A549 (cell line): ENCODE measurements around the gene FLYWCH1. TPM values are rescaled to one million over a fixed set of nuclear protein-coding genes. Genes with fewer than 3 reads are reported as not detected.

ENCODE experiments used
- ATAC-seq, 2 experiments: fragments of 200-7000 bp in 1 of 2; fragments of >200 bp in 1 of 2; cut with Nextera tagmentation in 1 of 2; cut with Tn5 transposase in 1 of 2; 3 replicates each; pipeline versions ENCODE4 v1.8.0 to v1.9.1; 2018 to 2020; ENCODE audit warnings: mild to moderate bottlenecking in 1 of 2, moderate library complexity in 1 of 2
- CTCF ChIA-PET: fragments of 300-600 bp; sonication (Branson Sonifier 250); formaldehyde crosslinking; extraction: SDS; loops from one replicate; lab custom pipeline; 2021; ENCODE audit warnings: antibody characterized with exemption, inconsistent platforms; lab: Yijun Ruan, JAX
- POLR2A ChIA-PET: fragments of 350-600 bp; formaldehyde crosslinking; extraction: SDS; loops from one replicate; lab custom pipeline; 2021; ENCODE audit warnings: antibody characterized with exemption, inconsistent platforms; lab: Yijun Ruan, JAX
- DNase-seq, 2 experiments: peaks; one replicate each; pipeline versions ENCODE4 v3.0.0 to v3.0.0-alpha.2; 2011 to 2016; ENCODE audit warnings: low read depth in 1 of 2, low spot score in 1 of 2
- FAIRE-seq: peaks from 2 replicates; lab custom pipeline; 2011; peaks lifted over from hg19 to GRCh38; lab: Jason Lieb, UNC
- H3K27ac ChIP-seq, 2 experiments: fragments of >200 bp; sonication (Bioruptor Twin); formaldehyde crosslinking; 3 replicates each; pipeline ENCODE4 v1.5.1; 2016 to 2017
- H3K4me1 ChIP-seq: fragments of >200 bp; sonication (Bioruptor Twin); formaldehyde crosslinking; 3 replicates; pipeline ENCODE4 v1.6.1; 2016
- H3K4me2 ChIP-seq: fragments of >200 bp; sonication (Bioruptor Twin); formaldehyde crosslinking; 3 replicates; pipeline ENCODE4 v1.6.1; 2016
- H3K4me3 ChIP-seq: fragments of >200 bp; sonication (Bioruptor Twin); formaldehyde crosslinking; 3 replicates; pipeline ENCODE4 v1.5.1; 2016
- H3K9me3 ChIP-seq: fragments of >200 bp; sonication (Bioruptor Twin); formaldehyde crosslinking; 3 replicates; pipeline ENCODE4 v1.6.1; 2016
- CBX2 ChIP-seq: fragments of 200-600 bp; sonication (generic); IDR thresholded peaks from 2 replicates; pipeline ENCODE4 v1.6.1; 2016; ENCODE audit warnings: low read depth, mild to moderate bottlenecking, borderline replicate concordance
- CBX8 ChIP-seq: fragments of 200-600 bp; sonication (generic); IDR thresholded peaks from 2 replicates; pipeline ENCODE4 v1.6.1; 2016
- CEBPB ChIP-seq, 2 experiments: fragments of >200 bp in 1 of 2; sonication (Bioruptor Twin) in 1 of 2; formaldehyde crosslinking in 1 of 2; IDR thresholded peaks; 2 replicates each; pipeline ENCODE4 v1.6.1; 2012 to 2016
- EHMT2 ChIP-seq: fragments of 200-600 bp; sonication (generic); IDR thresholded peaks from 2 replicates; pipeline ENCODE4 v1.6.1; 2016; ENCODE audit warnings: antibody characterized with exemption, low read depth, mild to moderate bottlenecking, moderate library complexity
- EP300 ChIP-seq, 2 experiments: fragments of >200 bp; sonication (Bioruptor Twin); formaldehyde crosslinking; IDR thresholded peaks; 2 replicates in 1 of 2; 3 replicates in 1 of 2; pipeline ENCODE4 v1.6.1; 2016 to 2017
- ESRRA ChIP-seq: fragments of 150-350 bp; IDR thresholded peaks from 2 replicates; pipeline ENCODE4 v1.6.1; 2014; ENCODE audit warnings: mild to moderate bottlenecking, low read length, borderline replicate concordance
- FOSB ChIP-seq: fragments of 250-450 bp; sonication (Bioruptor Pico); IDR thresholded peaks from 2 replicates; pipeline ENCODE4 v1.5.0; 2020; ENCODE audit warnings: mild to moderate bottlenecking, moderate library complexity
- FOSL2 ChIP-seq, 2 experiments: fragments of 450-650 bp in 1 of 2; fragments of >200 bp in 1 of 2; sonication (Bioruptor Twin) in 1 of 2; formaldehyde crosslinking; IDR thresholded peaks; 2 replicates each; pipeline versions ENCODE4 v1.5.0 to v1.6.1; 2016 to 2020; ENCODE audit warnings: mild to moderate bottlenecking in 1 of 2, moderate library complexity in 1 of 2
- GATA3 ChIP-seq: IDR thresholded peaks from 2 replicates; pipeline ENCODE4 v1.6.1; 2012; ENCODE audit warnings: borderline replicate concordance
- HEYL ChIP-seq: fragments of 250-450 bp; sonication (Bioruptor Pico); IDR thresholded peaks from 2 replicates; pipeline ENCODE4 v1.8.0; 2021; ENCODE audit warnings: mild to moderate bottlenecking, moderate library complexity
- HOXB13 ChIP-seq: fragments of 250-450 bp; sonication (Bioruptor Pico); IDR thresholded peaks from 2 replicates; pipeline ENCODE4 v1.5.0; 2020; ENCODE audit warnings: low read depth, mild to moderate bottlenecking, moderate library complexity
- JUNB ChIP-seq: fragments of >200 bp; sonication (Bioruptor Twin); formaldehyde crosslinking; IDR thresholded peaks from 2 replicates; pipeline ENCODE4 v1.6.1; 2016
- MAZ ChIP-seq: fragments of 150-350 bp; IDR thresholded peaks from 2 replicates; pipeline ENCODE4 v1.6.1; 2014; ENCODE audit warnings: antibody characterized with exemption, low read depth, low read length, borderline replicate concordance
- NFE2L2 ChIP-seq: fragments of 150-350 bp; conservative IDR thresholded peaks from 2 replicates; pipeline ENCODE4 v1.6.1; 2014; ENCODE audit warnings: low read length
- PHF8 ChIP-seq: fragments of 200-600 bp; sonication (generic); IDR thresholded peaks from 2 replicates; pipeline ENCODE4 v1.6.1; 2016; ENCODE audit warnings: low read depth, mild to moderate bottlenecking, antibody characterized with exemption, moderate library complexity, borderline replicate concordance
- RCOR1 ChIP-seq: fragments of 150-350 bp; IDR thresholded peaks from 2 replicates; pipeline ENCODE4 v1.6.1; 2014; ENCODE audit warnings: antibody characterized with exemption, low read length, low read depth
- RNF2 ChIP-seq: fragments of 200-600 bp; sonication (generic); IDR thresholded peaks from 2 replicates; pipeline ENCODE4 v1.6.1; 2016; ENCODE audit warnings: low read depth, mild to moderate bottlenecking, antibody characterized with exemption, moderate library complexity, borderline replicate concordance
- TFCP2L1 ChIP-seq: fragments of 250-450 bp; sonication (Bioruptor Pico); IDR thresholded peaks from 2 replicates; pipeline ENCODE4 v1.5.0; 2021; ENCODE audit warnings: mild to moderate bottlenecking
- ZFP36 ChIP-seq: fragments of 450-650 bp; IDR thresholded peaks from 2 replicates; pipeline ENCODE4 v1.6.1; 2014; ENCODE audit warnings: borderline replicate concordance; ENCODE audit not compliant: partially characterized antibody
- ZNF302 ChIP-seq: fragments of 250-450 bp; sonication (Bioruptor Pico); IDR thresholded peaks from 2 replicates; pipeline ENCODE4 v1.9.0; 2021; ENCODE audit warnings: inconsistent platforms, mild to moderate bottlenecking, moderate library complexity
- ZSCAN20 ChIP-seq: fragments of 250-450 bp; sonication (Bioruptor Pico); IDR thresholded peaks from 2 replicates; pipeline ENCODE4 v1.8.0; 2022; ENCODE audit warnings: mild to moderate bottlenecking, moderate library complexity
- WGBS: methylation state at CpG from one replicate; pipeline ENCODE4 v1.1.6; 2017; ENCODE audit errors: missing lambda C conversion rate; 5-methylcytosine and 5-hydroxymethylcytosine counted together
- polyA plus RNA-seq, 4 experiments: library from polyadenylated mRNA; depleted of rRNA in 3 of 4; stranded (reverse); fragments of >200 nt; fragmentation: RNase III in 1 of 4; extraction: RNeasy Plus Mini Kit Qiagen cat#74134 plus additional on column Dnase treatment in 1 of 4; gene quantifications; 2 replicates in 3 of 4; 3 replicates in 1 of 4; pipeline ENCODE4 v1.2.3, GENCODE V29; 2011 to 2017
- TF ChIP-seq, protein P1 (sequence below): fragments of 250-450 bp; sonication (Bioruptor Pico); IDR thresholded peaks from 2 replicates; pipeline ENCODE4 v1.5.0; 2020; ENCODE audit warnings: low read depth, mild to moderate bottlenecking, moderate library complexity
- TF ChIP-seq, protein P2 (sequence below): fragments of 150-350 bp; IDR thresholded peaks from 2 replicates; pipeline ENCODE4 v1.6.1; 2014; ENCODE audit warnings: low read depth, mild to moderate bottlenecking, low read length
- TF ChIP-seq, protein P3 (sequence below): fragments of >200 bp; sonication (Bioruptor Twin); formaldehyde crosslinking; IDR thresholded peaks from 3 replicates; pipeline ENCODE4 v1.5.1; 2016
- TF ChIP-seq, protein P4 (sequence below): IDR thresholded peaks from 2 replicates; pipeline ENCODE4 v1.6.1; 2012

FLYWCH1 gene
- polyA plus RNA-seq, 2 of the 4 experiments (the other 2 are of a cell fraction) = 9.3 to 22.5 TPM

DNA sequence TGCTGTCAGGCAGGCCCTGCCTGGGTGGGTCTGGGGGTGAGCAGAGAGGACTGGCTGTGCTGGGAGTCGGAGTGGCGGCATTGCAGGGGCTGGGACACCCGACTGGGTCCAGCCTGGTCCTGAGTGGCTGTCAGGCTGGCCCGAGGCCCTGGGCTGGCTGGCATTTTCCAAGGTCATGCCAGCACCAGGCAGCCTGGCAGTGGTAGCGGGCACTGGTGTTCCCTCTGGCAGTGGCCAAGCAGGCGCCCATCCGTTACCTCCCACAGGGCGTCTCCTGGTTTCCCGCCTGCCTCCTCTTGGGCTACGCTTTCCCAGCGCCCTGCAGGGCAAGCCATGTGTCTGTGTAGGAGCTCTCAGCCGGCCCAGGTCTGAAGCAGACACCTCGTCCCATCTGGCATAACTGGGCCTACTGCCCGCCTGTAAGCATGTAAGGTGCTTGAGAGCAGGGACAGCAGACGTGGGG lies 74.2 kb downstream of the FLYWCH1 start:
- Histone ChIP-seq H3K4me2 (no peak overlapping the region), H3K9me3 (no peaks in the 10 kb centered on the region), H3K4me3 (no peak overlapping the region), H3K27ac (no peak overlapping the region), H3K4me1 (peaks cover 12% of the 10 kb centered on the region; the same call in 2 of the 3 replicates)
- DNase-seq = no peak
- CTCF ChIA-PET = interaction anchor here (1.0 to 2.3 kb wide), 5 partner anchors 11 to 59 kb away, joined by 3 to 10 read pairs (median 5); no protein-coding TSS in a partner anchor
- POLR2A ChIA-PET = no interaction called here
- WGBS = 86% methylated on average over 15 of the region's 15 CpGs
- ATAC-seq = no peak; a peak in 1 of 6 replicates
- FAIRE-seq = no peak
- TF ChIP-seq, protein P1, sequence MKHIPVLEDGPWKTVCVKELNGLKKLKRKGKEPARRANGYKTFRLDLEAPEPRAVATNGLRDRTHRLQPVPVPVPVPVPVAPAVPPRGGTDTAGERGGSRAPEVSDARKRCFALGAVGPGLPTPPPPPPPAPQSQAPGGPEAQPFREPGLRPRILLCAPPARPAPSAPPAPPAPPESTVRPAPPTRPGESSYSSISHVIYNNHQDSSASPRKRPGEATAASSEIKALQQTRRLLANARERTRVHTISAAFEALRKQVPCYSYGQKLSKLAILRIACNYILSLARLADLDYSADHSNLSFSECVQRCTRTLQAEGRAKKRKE (CRISPR knock-in tag) = no peak
- TF ChIP-seq JUNB = no peak
- no peak for TF ChIP-seq MAZ
- no peak for TF ChIP-seq ESRRA
- no peak for TF ChIP-seq PHF8
- no peak for TF ChIP-seq EHMT2
- no peak for TF ChIP-seq FOSB
- no peak for TF ChIP-seq RCOR1
- TF ChIP-seq CBX8 = no peak

DNA sequence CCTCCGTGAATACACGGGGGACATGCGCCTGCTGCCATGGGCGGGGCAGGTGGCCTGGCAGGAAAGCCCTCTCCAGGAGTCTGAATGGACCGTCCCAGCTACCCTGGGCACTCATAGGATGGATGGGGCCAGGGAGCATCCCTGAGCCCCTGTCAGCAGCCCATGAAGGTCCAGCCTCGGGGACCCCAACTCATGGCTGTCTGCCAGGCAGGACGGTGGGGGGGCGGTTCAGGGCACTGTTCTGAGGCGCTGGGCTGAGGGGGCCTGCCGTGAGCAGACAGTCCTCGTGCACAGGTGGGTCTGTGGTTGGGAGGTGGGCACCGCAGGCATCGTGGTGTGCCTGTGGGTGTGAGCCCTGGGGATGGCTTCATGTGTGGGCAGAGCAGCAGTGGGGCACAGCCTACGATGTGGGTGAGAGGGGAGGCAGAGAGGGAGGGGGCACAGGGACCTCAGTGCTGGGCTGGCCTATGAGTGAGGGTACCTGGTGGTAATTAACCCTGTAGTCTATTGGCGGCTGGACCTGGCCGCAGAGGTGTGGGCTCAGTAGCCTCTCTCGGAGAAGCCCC lies 75.0 kb downstream of the FLYWCH1 start:
- no peak for FAIRE-seq
- TF ChIP-seq NFE2L2 = no peak
- TF ChIP-seq, protein P2, sequence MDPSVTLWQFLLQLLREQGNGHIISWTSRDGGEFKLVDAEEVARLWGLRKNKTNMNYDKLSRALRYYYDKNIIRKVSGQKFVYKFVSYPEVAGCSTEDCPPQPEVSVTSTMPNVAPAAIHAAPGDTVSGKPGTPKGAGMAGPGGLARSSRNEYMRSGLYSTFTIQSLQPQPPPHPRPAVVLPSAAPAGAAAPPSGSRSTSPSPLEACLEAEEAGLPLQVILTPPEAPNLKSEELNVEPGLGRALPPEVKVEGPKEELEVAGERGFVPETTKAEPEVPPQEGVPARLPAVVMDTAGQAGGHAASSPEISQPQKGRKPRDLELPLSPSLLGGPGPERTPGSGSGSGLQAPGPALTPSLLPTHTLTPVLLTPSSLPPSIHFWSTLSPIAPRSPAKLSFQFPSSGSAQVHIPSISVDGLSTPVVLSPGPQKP = no peak
- no peak for TF ChIP-seq ZSCAN20 (CRISPR knock-in tag)
- TF ChIP-seq EHMT2 = no peak
- TF ChIP-seq, protein P3, sequence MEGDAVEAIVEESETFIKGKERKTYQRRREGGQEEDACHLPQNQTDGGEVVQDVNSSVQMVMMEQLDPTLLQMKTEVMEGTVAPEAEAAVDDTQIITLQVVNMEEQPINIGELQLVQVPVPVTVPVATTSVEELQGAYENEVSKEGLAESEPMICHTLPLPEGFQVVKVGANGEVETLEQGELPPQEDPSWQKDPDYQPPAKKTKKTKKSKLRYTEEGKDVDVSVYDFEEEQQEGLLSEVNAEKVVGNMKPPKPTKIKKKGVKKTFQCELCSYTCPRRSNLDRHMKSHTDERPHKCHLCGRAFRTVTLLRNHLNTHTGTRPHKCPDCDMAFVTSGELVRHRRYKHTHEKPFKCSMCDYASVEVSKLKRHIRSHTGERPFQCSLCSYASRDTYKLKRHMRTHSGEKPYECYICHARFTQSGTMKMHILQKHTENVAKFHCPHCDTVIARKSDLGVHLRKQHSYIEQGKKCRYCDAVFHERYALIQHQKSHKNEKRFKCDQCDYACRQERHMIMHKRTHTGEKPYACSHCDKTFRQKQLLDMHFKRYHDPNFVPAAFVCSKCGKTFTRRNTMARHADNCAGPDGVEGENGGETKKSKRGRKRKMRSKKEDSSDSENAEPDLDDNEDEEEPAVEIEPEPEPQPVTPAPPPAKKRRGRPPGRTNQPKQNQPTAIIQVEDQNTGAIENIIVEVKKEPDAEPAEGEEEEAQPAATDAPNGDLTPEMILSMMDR = no peak
- no peak for TF ChIP-seq FOSB
- TF ChIP-seq ZNF302 (CRISPR knock-in tag) = no peak
- TF ChIP-seq HEYL = no peak
- no peak for TF ChIP-seq EP300 (IDR thresholded peaks at IDR 0.05)
- no peak for TF ChIP-seq CBX2
- no peak for TF ChIP-seq RNF2
- no peak for TF ChIP-seq HOXB13 (CRISPR knock-in tag)
- TF ChIP-seq, protein P4, sequence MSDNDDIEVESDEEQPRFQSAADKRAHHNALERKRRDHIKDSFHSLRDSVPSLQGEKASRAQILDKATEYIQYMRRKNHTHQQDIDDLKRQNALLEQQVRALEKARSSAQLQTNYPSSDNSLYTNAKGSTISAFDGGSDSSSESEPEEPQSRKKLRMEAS = no peak
- no peak for TF ChIP-seq JUNB
- TF ChIP-seq GATA3 = no peak
- no peak for TF ChIP-seq TFCP2L1
- TF ChIP-seq ZFP36 = no peak
- TF ChIP-seq CEBPB (IDR thresholded peaks at IDR 0.05) = no peak
- no peak for TF ChIP-seq FOSL2 (IDR thresholded peaks at IDR 0.05)
- TF ChIP-seq FOSL2 (CRISPR knock-in tag; IDR thresholded peaks at IDR 0.05) = no peak
- H3K27ac ChIP-seq = no peak overlapping the region
- H3K4me2 ChIP-seq = no peak overlapping the region
- H3K4me1 ChIP-seq = peaks cover 6% of the 10 kb centered on the region; the same call in 2 of the 3 replicates
- no peak for DNase-seq
- ChIA-PET POLR2A (no interaction called here), CTCF (interaction anchor here (1.1 to 2.3 kb wide), 3 partner anchors 14 to 60 kb away, joined by 3 to 10 read pairs (median 4); no protein-coding TSS in a partner anchor)
- H3K9me3 ChIP-seq = no peaks in the 10 kb centered on the region
- H3K4me3 ChIP-seq = no peak overlapping the region
- WGBS = 79% methylated on average over 13 of the region's 17 CpGs
- no peak for ATAC-seq
